Endometrial microvascular endothelial cells (primary cell): ENCODE results near the gene SCNN1B. TPM values are rescaled to one million over a fixed set of nuclear protein-coding genes. Genes with fewer than 3 reads are reported as not detected.
"Not testable (repeated sequence)": the region's sequence is repeated elsewhere in the genome, so short reads cannot be mapped to it uniquely, and the experiment has no call there.

Source experiments
- in situ Hi-C: cut with HindIII; loops from 2 replicates; pipeline ENCODE4 v1.10.0; 2017; ENCODE audit warnings: low sequenced_read_pairs, low pct_unique_long_range_greater_than_20kb; ENCODE audit errors: inconsistent ontology term
- total RNA-seq: library from RNA; depleted of rRNA; stranded (reverse); fragments of >200 nt; gene quantifications from one replicate; pipeline ENCODE4 v1.2.3, GENCODE V29; 2015; ENCODE audit errors: inconsistent ontology term

Gene SCNN1B
- not detected for total RNA-seq

GRCh38 chr16:23302045-23302956, at the start of gene SCNN1B:
Gene SCNN1B, plus strand, starts transcription at chr16:23302302. Its CDS starts 46,298 bp downstream, at chr16:23348600.
- in situ Hi-C loops, result no loop called here

- in situ Hi-C loops, result no loop called here
Measured at GRCh38 chr16:23252310-23252709, 49.8 kb upstream of the SCNN1B start.

GRCh38 chr16:23253650-23254049, 48.5 kb upstream of the SCNN1B start:
- in situ Hi-C loops, result not testable (repeated sequence)

- in situ Hi-C loops, result no loop called here
Measured at GRCh38 chr16:23254338-23254737, 47.8 kb upstream of the SCNN1B start.

- in situ Hi-C loops, result no loop called here
Measured at GRCh38 chr16:23255000-23255399, 47.1 kb upstream of the SCNN1B start.

DNA sequence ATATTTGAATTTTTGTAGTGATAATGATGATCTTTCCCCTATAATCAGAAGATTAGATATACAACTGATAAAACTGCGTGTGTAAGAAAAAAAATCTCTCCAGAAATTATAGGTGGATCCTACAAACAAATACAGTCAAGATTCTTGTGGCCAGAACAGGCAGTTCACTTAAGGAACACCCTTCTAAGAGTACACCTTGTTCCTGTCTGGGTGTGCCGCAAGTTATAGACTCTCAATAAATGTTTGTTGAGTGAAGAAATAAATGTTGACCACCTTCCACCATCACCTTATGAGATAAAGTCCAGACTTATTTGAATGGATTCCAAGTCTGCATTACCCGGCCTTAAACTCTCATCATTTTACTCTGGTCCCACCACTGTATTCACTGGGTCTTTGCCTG, 45.7 kb upstream of the SCNN1B start:
- in situ Hi-C loops, result no loop called here

DNA sequence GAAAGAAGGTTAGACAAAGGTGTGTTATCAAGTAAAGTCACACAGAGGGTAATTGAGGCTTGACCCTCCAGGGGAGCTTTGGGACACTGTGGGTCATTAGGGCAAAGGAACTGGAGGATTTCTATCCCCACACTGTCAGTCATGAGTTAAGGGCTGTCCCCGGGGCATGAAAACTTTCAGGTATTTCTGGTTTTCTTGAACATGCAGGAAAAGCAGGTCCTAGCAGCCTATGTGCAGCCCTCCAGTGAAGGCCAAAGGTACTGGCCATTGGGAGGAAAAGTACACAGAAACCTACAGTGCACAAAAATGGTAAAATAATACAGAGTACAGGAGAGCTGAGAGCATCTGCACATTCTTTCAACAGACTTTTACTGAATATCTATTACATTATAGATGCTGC, 44.4 kb upstream of the SCNN1B start:
- in situ Hi-C loops, result no loop called here

DNA sequence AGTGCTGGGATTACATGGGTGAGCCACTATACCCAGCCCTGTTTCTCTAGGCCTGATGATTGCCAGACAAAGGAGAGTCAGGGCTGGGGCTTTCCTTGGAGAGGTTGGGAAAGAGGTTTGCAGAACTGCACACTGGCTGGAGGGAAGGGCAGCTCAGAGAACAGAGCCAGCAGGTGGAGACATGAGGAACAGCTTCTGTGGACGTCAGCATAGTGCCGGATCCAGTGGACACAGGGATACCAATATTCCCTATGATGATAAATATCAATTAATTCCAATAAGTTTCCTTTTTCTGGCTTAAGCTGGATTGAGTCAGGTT, 43.2 kb upstream of the SCNN1B start:
- in situ Hi-C loops, result no loop called here

- in situ Hi-C loops, result no loop called here
Measured at GRCh38 chr16:23267647-23268046, 34.5 kb upstream of the SCNN1B start.

- in situ Hi-C loops, result no loop called here
Measured at GRCh38 chr16:23268561-23268960, 33.5 kb upstream of the SCNN1B start.

DNA sequence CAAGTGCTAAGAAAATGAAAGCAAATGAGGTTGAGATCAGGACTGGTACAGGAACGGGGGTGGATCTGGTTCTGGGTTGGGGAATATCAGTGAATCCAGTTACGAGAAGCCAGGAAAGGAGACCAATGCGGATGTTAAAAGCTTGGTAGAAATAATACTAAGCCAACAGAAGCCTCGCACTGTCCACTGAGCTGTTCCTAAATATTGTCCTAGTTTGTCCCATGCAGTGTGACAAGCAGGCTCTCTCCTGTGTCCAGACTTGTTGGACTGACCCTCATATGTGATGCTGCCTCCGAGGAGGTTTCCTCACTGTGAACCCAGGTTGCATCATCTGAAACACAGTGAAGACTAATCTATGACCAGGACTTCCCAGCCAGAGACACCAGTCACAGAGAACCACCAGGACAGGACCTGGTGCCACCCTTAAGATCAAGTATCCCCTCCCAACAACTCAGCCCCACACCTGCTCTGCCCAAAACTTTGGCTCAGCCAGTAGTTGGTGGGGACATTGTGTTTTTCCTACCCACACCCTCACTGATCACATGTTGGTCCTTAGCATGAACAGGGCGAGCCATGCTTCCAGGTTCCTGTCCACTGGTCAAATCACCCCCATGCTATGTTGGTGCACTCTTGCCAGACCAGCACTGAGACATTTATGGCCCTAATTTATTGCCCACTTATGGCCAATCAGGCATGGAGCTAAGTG, 32.7 kb upstream of the SCNN1B start:
- in situ Hi-C loops, result no loop called here

GRCh38 chr16:23270654-23271053, 31.4 kb upstream of the SCNN1B start:
- in situ Hi-C loops, result no loop called here

- in situ Hi-C loops, result no loop called here
Measured at GRCh38 chr16:23274968-23275367, 27.1 kb upstream of the SCNN1B start.

- in situ Hi-C loops, result no loop called here
Measured at GRCh38 chr16:23276821-23277220, 25.3 kb upstream of the SCNN1B start.

GRCh38 chr16:23278031-23278430, 24.1 kb upstream of the SCNN1B start:
- in situ Hi-C loops, result no loop called here

DNA sequence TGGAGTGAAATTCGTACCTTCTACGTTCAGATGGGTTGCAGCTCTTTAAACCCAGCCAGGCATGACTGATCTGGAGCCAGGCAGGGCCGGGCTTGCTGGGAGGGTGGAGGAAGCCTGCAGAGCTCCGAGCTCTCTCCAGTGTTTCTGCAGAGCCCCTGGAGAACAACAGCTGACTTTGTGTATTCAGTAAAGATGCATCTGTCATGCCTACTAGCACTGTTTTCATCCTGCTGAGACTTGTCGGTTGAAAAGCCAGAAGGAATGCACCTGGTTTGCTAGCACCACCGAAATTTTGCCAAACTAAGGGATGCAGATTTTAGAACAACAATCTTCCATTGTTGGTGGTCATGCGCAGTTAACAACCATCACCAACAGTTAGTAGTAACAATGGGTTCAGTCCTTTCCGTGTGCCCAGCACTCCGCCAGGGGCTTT, 22.4 kb upstream of the SCNN1B start:
- in situ Hi-C loops, result no loop called here

DNA sequence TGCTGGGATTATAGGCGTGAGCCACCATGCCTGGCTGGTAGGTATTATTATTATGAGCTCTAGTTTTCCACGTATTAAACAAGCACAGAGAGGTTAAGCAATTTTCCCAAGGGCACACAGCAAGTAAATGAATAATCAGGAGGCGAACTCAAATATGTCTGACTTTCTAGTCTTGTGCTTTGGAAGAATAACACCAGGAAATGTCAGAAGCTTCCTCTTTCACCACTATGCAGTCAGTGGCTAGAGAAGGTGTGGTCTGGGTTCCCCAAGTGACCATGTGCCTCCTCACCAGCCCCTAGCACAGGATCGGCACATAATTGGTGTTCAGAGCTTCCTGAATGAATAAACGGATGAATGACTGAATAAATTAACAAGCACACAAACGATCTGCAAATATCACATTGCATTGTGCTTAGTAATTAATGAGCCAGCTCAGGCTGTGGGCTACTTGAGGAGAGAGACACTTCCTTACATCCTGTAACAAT, 21.6 kb upstream of the SCNN1B start:
- in situ Hi-C loops, result no loop called here

- in situ Hi-C loops, result no loop called here
Measured at GRCh38 chr16:23282568-23282967, 19.5 kb upstream of the SCNN1B start.

DNA sequence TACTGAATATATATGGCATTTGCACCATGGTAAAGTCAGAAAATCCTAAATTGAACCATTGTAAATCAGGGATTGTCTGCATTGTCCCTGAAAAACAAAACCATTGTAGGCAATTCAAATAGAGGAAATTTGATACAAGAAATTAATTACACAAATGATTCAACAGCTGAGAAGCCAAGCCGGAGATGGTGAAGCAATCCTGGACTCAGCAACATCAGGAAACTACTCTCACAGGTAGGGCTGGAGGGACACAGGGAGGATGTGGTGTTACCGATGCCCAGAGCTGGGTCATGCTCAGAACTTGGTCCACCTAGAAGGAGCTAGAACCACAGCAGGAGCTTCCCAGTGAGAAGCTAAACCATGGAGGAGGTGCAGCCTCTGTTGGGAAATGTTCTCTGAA, 18.5 kb upstream of the SCNN1B start:
- in situ Hi-C loops, result no loop called here

GRCh38 chr16:23284584-23284983, 17.5 kb upstream of the SCNN1B start:
- in situ Hi-C loops, result no loop called here
